Activated T-helper 2 cell treated with anti-CD3 and anti-CD28 coated beads, Interferon-gamma antibody, Interleukin-2, Interleukin-4, amounts not matched to agents 10 μg/mL and 5 μg/mL and 100 μg/mL, durations not matched to agents 14 hours and 24 hours and 36 hours (primary cell): Measurements from ENCODE around the gene AHNAK2. TPM values are rescaled to one million over a fixed set of nuclear protein-coding genes. Genes with fewer than 3 reads are reported as not detected.

ENCODE experiments used
- DNase-seq: peaks from one replicate; pipeline ENCODE4 v3.0.0; 2021; ENCODE audit warnings: low spot score
- H3K27ac Mint-ChIP-seq: one replicate; pipeline ENCODE4 v1.8.0; 2021; ENCODE audit warnings: mixed read lengths
- H3K27me3 Mint-ChIP-seq: one replicate; pipeline ENCODE4 v1.8.0; 2021; ENCODE audit warnings: low read depth, mixed read lengths
- H3K36me3 Mint-ChIP-seq: one replicate; pipeline ENCODE4 v1.8.0; 2021; ENCODE audit warnings: low read depth, mixed read lengths
- H3K4me1 Mint-ChIP-seq: one replicate; pipeline ENCODE4 v1.8.0; 2021; ENCODE audit warnings: low read depth, mixed read lengths
- H3K4me3 Mint-ChIP-seq: one replicate; pipeline ENCODE4 v1.8.0; 2021; ENCODE audit warnings: low read depth, mild to moderate bottlenecking, moderate library complexity, mixed read lengths
- H3K9me3 Mint-ChIP-seq: one replicate; pipeline ENCODE4 v1.8.0; 2021; ENCODE audit warnings: mixed read lengths
- intact Hi-C: fragments of 100-400 bp; cut with micrococcal nuclease; formaldehyde crosslinking; loops from one replicate; pipeline ENCODE4 v1.15.1; 2023
- total RNA-seq: library from RNA; stranded (reverse); gene quantifications from 2 replicates; pipeline ENCODE4 v1.2.3, GENCODE V29; 2022

The AHNAK2 gene
- total RNA-seq, 1 donor from 2014 or later, result 0.02 TPM

DNA sequence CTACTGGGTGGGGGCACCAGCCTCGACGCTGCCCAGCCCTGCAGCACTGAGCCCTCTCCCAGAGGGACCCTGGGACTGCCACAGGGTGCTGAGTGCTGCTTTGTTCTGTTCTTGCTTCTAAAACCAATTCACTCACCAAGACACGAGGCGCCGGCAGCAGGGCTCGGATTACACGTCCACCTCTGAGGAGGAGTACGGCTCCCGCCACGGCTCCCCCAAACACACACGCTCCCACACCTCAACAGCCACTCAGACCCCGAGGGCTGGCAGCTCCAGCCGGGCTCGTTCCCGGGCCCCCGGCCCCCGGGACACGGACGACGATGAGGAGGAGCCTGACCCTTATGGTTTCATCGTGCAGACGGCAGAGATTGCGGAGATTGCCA is 88.8 kb downstream of the AHNAK2 start:
- intact Hi-C loops, result no loop called here
- no peak for DNase-seq
- Mint-ChIP-seq H3K27me3 (no peaks in the 10 kb centered on the region), H3K4me3 (no peak overlapping the region), H3K9me3 (no peaks in the 10 kb centered on the region), H3K4me1 (no peaks in the 10 kb centered on the region), H3K36me3 (no peaks in the 10 kb centered on the region), H3K27ac (no peak overlapping the region)

DNA sequence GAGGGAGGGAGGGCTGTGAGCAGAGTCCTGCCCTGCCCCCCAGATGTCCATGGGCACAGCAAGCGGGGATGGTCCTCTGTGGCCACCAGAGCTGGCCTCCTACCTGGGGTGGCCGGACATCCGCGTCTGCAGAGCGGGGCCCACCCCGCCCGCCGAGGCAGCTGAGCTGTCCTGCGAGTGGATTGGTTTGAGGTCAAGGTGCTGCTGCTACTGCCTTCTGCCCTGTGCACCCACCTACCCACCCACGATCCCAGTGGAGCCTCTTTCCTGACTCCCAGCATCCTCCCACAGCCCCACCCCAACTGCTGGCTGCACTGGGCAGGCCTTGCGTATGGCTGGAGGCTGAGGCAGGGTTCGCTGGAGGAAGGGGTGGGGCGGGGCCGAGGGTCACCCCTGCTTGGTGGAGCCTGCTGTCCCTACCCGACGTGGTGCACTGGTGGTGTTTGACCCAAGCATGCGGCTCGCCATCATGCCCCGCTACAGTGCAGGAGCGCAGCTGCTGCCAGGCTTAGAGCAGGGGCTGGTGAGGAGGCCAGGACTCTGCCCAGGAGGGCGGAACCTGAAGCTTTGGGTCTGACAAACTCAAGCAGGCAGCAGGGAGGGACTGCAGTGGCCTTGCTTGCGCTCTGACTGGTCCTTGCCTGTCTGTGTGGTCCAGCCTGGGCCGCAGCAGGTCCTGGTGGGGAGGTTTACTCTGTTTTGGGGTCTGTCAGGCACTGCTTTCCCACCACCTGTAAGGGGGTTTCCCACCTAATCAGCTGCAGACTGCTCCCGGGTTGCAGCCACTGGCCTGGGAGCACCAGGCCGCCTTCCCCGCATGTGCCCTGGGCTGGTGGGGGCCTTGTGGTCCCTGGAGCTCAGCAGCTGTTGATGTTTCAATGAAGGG is 89.4 kb downstream of the AHNAK2 start:
- H3K27ac Mint-ChIP-seq, result no peak overlapping the region
- no peaks in the 10 kb centered on the region for H3K4me1 Mint-ChIP-seq
- intact Hi-C loops, result no loop called here
- H3K4me3 Mint-ChIP-seq, result no peak overlapping the region
- H3K27me3 Mint-ChIP-seq, result no peaks in the 10 kb centered on the region
- no peak for DNase-seq
- H3K9me3 Mint-ChIP-seq, result no peaks in the 10 kb centered on the region
- H3K36me3 Mint-ChIP-seq, result no peaks in the 10 kb centered on the region

DNA sequence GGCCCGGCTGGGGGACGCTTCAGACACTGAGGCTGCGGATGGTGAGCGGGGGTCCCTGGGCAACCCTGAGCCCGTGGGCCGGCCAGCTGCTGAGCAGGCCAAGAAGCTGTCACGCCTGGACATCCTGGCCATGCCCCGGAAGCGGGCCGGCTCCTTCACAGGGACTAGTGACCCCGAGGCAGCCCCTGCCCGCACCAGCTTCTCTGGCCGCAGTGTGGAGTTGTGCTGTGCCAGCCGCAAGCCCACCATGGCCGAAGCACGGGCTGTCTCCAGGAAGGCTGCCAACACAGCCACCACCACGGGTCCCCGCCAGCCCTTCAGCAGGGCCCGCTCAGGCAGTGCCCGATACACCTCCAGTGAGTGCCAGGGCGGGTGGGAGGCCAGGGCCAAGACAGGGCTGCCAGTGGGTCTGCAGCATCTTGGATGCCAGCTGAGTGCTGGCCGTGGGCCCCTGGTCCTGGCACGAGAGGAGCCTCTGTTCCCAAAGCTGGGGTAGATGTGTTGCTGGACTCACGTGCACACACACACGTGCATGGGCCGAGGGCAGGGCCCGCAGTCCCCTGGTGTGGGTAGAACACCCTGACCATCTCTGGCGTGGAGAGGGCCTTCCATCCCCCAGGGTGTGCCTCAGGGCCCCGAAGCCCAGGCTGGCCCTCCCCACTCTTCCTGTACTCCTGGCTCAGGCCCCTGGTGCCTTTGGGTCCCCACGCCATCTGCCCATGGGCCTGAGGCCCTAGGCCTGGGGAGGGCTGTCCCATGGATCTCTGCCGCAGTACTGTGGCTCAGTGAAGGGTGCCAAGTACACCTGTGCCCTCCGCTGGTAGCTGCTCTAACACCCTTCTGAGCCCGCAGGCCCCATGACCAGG is 90.3 kb downstream of the AHNAK2 start:
- Mint-ChIP-seq H3K36me3 (no peaks in the 10 kb centered on the region), H3K9me3 (no peaks in the 10 kb centered on the region), H3K4me1 (no peaks in the 10 kb centered on the region), H3K4me3 (no peak overlapping the region), H3K27me3 (no peaks in the 10 kb centered on the region), H3K27ac (no peak overlapping the region)
- intact Hi-C loops, result no loop called here
- DNase-seq, result no peak

Other genes starting within 250 kb of the AHNAK2 start
- 96.0 and 104 TPM in 2 replicates for gene SIVA1, start 225.2 kb downstream of the AHNAK2 start, total RNA-seq
- 145 TPM in 2 replicates for gene AKT1, start 182.6 kb downstream of the AHNAK2 start, total RNA-seq
- gene ZBTB42, start 177.3 kb downstream of the AHNAK2 start, total RNA-seq, result 5.2 and 5.4 TPM in 2 replicates
- 8.5 TPM in 2 replicates for gene CEP170B, start 113.1 kb downstream of the AHNAK2 start, total RNA-seq
- 0.16 and 0.23 TPM in 2 replicates for gene PLD4, start 53.5 kb downstream of the AHNAK2 start, total RNA-seq
- gene CLBA1, start 7.4 kb upstream of the AHNAK2 start, total RNA-seq, result 0.94 and 1.4 TPM in 2 replicates
- gene CDCA4, start 42.7 kb upstream of the AHNAK2 start, total RNA-seq, result 47.7 and 49.6 TPM in 2 replicates
- gene GPR132, start 87.1 kb upstream of the AHNAK2 start, total RNA-seq, result 27.1 and 29.8 TPM in 2 replicates
- gene JAG2, start 190.4 kb upstream of the AHNAK2 start, total RNA-seq, result 2.6 and 3.2 TPM in 2 replicates
- gene NUDT14, start 202.9 kb upstream of the AHNAK2 start, total RNA-seq, result 7.7 and 10.4 TPM in 2 replicates